HG02759 (cell line): ENCODE data around the gene ELANE.
"Not testable (repeated sequence)": the region's sequence is repeated elsewhere in the genome, so short reads cannot be mapped to it uniquely, and the experiment has no call there.

ENCODE experiments used
- ATAC-seq: cut with Tn5 transposase; IDR thresholded peaks from one replicate; pipeline ENCODE4 v1.9.1; 2021; ENCODE audit warnings: mild to moderate bottlenecking, moderate library complexity; ENCODE audit not compliant: unreplicated experiment

Gene ELANE

GRCh38 chr19:875265-875879 lies 23.3 kb downstream of the ELANE start:
- no peak for ATAC-seq

DNA sequence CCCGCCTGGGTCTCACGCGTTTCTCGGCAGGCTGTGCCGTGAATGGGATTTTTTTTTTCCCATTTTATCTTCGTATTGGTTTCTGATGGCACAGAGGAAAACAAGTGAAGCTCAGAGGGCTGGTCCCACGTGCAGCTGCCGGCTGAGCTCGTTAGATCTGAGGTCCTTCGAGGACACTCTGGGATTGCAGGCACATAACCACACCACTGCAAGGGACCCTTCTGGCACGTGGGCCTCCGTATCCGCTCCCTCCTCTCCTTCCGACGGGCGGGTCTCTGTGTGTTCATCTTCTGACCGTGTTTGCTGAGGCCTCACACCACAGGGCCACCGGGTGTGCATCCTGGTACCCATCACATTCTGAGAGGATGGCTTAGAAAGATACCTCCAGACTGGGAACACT lies 24.0 kb downstream of the ELANE start:
- ATAC-seq: no peak

DNA sequence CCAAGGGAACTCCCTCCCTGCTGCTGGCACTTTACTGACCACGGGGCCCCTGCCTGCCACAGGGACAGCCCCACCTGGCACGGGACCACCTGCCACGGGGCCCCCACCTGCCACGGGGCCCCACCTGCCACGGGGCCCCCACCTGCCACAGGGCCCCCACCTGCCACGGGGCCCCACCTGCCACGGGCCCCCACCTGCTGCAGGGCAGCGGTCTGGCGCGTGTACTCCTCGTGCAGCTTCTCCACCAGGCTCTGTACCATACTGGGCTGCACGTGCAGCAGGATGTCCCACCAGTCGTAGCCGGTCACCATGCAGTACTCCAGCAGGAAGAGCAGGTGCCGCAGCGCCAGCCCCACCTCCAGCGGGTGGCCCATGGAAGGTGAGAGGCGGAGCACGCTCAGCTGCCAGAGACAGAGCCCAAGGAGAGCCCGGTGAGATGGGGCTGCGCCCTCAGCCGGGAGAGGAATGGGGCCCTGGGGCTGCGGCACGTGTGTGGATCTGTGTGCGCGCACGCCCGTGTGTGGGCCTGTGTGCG lies 24.7 kb downstream of the ELANE start:
- ATAC-seq: no peak

- ATAC-seq: not testable (repeated sequence)
Measured at GRCh38 chr19:877992-878660, 26.0 kb downstream of the ELANE start.

GRCh38 chr19:878751-879561 lies 26.9 kb downstream of the ELANE start:
- not testable (repeated sequence) for ATAC-seq

DNA sequence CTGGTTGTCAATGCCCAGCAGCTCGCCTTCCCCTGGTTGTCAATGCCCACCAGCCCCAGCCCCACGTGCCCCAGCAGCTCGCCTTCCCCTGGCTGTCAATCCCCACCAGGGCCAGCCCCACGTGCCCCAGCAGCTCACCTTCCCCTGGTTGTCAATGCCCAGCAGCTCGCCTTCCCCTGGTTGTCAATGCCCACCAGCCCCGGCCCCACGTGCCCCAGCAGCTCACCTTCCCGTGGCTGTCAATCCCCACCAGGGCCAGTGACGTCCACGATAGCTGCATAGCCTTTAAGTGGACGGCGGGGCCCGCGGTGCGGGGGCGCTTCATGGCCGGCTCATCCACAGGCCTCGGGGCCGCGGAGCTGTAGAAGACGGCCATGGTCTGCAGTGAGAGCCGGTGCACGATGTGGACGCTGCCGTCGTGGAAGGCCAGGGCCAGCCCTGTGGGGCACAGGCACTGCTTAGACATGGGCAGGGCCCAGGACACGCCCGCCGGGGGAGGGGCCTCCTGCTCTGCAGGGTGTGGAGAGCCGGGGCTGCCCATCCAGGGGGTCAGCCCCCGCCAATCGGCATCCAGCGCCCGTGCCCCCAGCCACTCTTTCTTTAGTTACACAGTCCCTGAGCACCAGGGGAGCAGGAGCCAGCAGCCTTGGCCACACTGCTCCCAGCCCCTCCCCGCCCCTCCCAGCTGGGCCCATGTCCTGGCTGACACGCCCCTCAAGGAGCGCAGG lies 27.8 kb downstream of the ELANE start:
- no peak for ATAC-seq

DNA sequence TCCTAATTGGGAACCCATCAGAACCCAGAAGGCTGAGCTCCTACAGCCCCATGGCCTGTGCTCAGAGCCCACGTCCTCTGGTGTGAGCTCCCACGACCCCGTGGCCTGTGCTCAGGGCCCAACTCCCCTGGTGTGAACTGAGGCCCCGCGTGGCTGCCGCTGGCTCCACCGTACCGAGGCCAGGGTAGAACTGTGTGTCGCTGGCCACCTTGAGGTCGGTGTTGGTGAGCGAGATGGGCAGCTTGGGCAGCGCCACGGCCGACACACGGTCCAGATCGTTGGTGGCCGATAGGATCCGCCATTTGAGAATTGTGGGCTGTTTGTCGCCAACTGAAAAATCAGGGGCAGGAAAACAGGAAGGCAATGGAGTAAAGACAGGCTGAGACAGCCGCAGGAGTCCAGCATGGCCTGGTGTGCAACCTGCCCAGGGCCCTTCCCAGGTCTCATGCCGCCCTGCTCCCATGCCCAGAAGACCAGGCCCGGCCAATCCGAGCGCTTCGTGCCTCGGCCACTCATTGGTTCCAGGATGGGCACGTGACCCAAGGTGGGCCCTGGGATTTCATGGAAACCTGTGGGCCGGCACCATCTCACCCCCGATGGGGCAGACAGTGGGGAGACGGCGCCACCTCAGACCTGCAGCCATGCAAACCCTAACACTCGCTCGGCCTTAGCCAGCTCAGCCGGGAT lies 29.4 kb downstream of the ELANE start:
- ATAC-seq: no peak

DNA sequence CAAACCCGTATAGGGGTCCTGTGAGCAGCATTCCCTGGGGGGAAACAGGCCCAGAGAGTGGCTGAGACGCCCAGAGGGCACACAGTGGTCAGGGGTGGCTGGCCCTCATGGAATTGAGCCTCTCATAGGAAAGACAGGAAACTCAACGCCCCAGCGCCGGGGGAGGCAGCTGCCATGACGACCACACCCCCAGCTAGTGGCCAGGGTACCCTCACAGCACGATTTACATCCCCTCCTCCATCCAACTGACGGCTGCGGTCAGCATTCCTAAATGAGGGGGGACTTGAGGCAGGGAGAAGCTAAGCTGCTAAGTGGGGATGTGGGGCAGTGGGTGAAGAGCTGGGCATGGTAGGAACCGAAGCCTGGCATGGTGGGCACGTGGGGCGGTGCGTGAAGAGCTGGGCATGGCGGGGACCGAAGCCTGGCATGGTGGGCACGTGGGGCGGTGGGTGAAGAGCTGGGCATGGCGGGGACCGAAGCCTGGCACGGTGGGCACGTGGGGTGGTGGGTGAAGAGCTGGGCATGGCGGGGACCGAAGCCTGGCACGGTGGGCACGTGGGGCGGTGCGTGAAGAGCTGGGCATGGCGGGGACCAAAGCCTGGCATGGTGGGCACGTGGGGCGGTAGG lies 30.9 kb downstream of the ELANE start:
- no peak for ATAC-seq

DNA sequence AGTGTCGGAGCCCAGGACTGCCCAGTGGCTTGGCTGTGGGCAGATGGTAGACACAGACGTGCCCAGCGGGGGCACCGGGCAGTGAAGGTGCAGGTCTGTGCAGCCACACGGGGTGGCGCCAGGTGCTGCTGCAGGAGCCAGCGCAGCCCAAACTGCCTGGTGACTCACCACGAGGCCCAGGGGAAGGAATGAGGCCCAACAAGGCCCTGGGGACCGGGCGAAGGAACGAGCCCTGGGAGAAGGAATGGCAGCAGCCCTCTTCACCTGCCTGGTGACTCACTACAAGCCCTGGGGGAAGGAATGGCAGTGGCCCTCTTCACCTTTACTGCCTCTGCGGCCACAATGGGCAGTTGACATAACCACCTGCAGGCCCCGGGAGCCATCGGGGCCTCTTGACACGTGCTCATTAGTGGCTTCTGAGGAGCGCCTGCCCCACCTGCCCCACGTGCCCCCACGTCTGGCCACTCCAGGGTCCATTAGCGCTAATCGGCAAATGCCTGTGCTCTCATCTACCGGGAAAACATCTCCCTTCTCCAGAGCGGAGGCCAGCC lies 31.6 kb downstream of the ELANE start:
- no peak for ATAC-seq

- ATAC-seq: no peak
Measured at GRCh38 chr19:884420-885211, 32.5 kb downstream of the ELANE start.

DNA sequence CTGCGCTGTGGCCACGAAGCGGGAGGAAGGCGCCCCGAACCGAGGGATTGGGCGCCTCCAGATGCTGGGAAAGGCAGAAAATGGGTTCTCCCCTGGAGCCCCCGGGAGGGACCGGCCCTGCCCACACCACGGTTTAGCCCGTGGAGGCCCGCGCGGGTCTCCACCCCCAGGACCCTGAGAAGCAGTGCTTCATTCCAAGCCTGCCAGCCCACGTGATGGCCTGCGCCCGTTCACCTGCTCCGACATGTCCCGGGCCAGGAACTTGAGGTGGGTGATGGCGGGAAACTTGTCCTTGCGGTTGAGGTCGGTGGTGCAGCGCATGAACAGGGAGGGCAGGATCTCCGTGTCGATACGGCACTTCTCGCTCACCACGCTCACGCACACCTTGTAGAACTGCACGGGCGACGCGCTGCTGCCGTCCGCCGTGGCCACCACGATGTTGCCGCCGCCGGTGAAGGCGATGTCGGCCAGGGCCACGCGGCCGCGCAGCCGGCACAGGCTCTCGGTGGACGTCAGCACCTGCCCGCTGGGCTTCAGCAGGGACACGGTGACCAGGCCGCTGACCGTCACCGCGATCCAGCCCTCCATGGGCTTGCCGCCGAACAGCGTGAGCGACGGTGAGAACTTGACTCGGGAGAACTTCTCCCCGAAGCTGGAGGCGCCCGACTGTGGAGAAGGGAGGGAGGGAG lies 33.6 kb downstream of the ELANE start:
- no peak for ATAC-seq

DNA sequence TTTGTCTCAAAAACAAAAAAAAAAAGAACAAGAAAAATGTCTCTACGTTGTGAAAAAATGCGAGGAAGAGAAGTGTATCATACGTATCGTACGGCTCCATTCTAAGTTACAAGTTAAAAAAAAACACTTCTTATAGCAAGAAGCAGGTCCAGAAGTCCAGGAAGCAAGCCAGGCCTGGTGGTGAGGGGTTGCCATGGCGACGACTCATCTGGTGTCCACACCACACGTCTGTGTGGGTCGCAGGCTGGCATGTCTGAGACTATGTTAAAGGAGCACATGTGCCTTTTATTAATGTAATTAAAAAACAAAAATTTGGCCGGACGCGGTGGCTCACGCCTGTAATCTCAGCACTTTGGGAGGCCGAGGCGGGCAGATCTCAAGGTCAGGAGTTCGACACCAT lies 35.0 kb downstream of the ELANE start:
- ATAC-seq: no peak

DNA sequence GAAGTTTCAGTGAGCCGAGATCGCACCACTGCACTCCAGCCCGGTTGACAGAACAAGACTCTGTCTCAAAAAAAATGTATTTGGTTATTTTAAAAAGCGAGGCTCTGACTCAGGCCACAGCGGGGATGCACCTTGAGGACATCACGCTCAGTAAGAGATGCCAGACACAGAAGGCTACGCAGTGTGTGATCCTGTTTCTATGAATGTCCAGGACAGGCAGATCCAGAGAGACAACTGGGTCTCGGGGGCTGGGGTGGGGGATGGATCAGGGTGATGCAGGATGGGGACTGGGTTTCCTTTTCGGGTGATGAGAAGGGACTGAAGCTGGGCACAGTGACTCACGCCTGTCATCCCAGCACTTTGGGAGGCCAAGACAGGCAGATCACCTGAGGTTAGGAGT lies 35.5 kb downstream of the ELANE start:
- no peak for ATAC-seq

DNA sequence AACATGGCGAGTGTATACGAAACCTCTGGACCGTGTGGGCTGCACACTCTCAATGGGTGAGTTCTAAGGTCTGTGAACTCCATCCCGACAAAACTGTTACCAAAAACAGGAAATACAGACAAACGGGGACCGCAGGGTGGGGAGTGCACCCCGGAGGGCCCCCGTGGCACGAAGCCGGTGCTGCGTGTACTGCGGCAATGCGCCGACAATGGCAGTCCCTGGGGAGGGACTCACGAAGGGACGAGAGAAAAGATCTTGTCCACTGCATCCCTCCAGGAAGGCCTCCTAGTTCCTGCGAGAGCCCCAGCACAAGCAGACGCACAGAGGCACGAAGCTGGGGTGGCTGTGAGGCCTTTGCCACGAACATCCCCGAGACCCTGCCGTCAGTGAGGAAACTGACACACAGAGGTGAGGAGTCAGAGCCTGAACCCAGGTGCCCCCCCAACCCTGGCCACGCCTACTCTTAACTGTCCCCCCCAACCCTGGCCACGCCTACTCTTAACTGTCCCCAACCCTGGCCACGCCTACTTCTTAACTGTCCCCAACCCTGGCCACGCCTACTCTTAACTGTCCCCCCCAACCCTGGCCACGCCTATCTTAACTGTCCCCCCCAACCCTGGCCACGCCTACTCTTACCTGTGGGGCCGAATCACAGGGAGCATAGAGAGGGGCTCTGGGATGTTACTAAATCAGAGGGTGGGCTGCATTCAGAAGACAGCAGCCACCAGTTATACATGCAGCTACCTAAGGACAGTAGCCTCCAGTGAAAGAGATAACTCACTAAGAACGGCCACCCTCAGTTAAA lies 36.7 kb downstream of the ELANE start:
- no peak for ATAC-seq

- ATAC-seq: no peak
Measured at GRCh38 chr19:889662-890295, 37.7 kb downstream of the ELANE start.

GRCh38 chr19:890831-891230 lies 38.7 kb downstream of the ELANE start:
- ATAC-seq: no peak
